Spinal cord (tissue), 10 donors: ENCODE results near the gene ZNF214. TPM values are rescaled to one million over a fixed set of nuclear protein-coding genes. Genes with fewer than 3 reads are reported as not detected.

Experiments
- DNase-seq, 6 donors: peaks; one replicate each; pipeline versions ENCODE4 v3.0.0 to v3.0.0-alpha.2; 2013 to 2015; ENCODE audit warnings: low spot score in 6 of 6, low read depth in 4 of 6
- H3K27ac ChIP-seq: one replicate; pipeline ENCODE4 v1.5.1; 2013; ENCODE audit warnings: low read depth, low read length, control low read depth
- H3K27me3 ChIP-seq: one replicate; pipeline ENCODE4 v1.6.1; 2013; ENCODE audit warnings: low read length; ENCODE audit not compliant: control insufficient read depth, insufficient read depth
- H3K36me3 ChIP-seq: one replicate; pipeline ENCODE4 v1.6.1; 2013; ENCODE audit warnings: low read length; ENCODE audit not compliant: control insufficient read depth, insufficient read depth
- H3K4me1 ChIP-seq: one replicate; pipeline ENCODE4 v1.6.1; 2013; ENCODE audit warnings: low read length; ENCODE audit not compliant: control insufficient read depth, insufficient read depth
- H3K4me3 ChIP-seq: one replicate; pipeline ENCODE4 v1.5.1; 2013; ENCODE audit warnings: low read depth, low read length, control low read depth
- H3K9me3 ChIP-seq: one replicate; pipeline ENCODE4 v1.6.1; 2013; ENCODE audit warnings: low read length; ENCODE audit not compliant: control insufficient read depth, insufficient read depth
- WGBS: methylation state at CpG from one replicate; pipeline ENCODE4 v1.1.5; 2013; ENCODE audit warnings: missing lambda C conversion rate; ENCODE audit not compliant: insufficient coverage; 5-methylcytosine and 5-hydroxymethylcytosine counted together
- polyA plus RNA-seq, 2 donors: library from polyadenylated mRNA; unstranded; fragments of 120-200 nt; gene quantifications; one replicate each; pipeline ENCODE4 v1.2.1, GENCODE V29; 2013; ENCODE audit not compliant: insufficient read length in 2 of 2
- total RNA-seq, 2 donors: library from RNA; depleted of rRNA in 1 of 2; stranded (reverse); fragments of 120-200 nt in 1 of 2; fragments of >200 nt in 1 of 2; gene quantifications; one replicate each; pipeline versions ENCODE4 v1.2.3 to v1.2.4, GENCODE V29; 2013 to 2014
- donor health status: healthy.

Gene ZNF214
- total and polyA plus RNA-seq, 4 donors = 5.8 to 12.7 (median 9.2) TPM

DNA sequence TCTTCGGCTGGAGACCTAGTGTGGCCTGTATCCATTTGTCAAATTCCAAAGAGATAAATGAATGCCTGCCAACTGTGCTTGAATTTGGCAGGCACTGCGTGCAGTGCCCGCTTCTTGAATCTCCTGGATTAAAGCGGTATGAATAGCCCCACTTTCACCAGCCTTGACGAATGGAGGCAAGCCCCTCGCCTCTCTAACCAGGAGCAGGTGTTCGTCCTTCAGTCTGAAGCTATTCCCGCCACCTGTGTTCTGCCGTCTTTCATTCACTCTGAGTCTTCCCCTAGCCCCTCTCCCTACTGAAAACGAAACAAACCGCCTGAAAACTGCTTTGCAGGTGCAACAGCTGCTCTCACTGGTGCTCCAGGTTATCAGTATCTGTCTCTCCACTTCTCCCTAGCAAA lies 11.3 kb upstream of the ZNF214 start:
- no peak overlapping the region for H3K4me3 ChIP-seq
- 68% methylated on average over 11 of the region's 11 CpGs for WGBS
- no peaks in the 10 kb centered on the region for H3K27me3 ChIP-seq
- DNase-seq = no peak
- no peaks in the 10 kb centered on the region for H3K4me1 ChIP-seq
- H3K36me3 ChIP-seq = no peaks in the 10 kb centered on the region
- H3K27ac ChIP-seq = no peak overlapping the region
- no peaks in the 10 kb centered on the region for H3K9me3 ChIP-seq

GRCh38 chr11:7030836-7031235 lies 10.7 kb upstream of the ZNF214 start:
- WGBS = 90% methylated on average over 16 of the region's 16 CpGs
- no peak for DNase-seq
- no peak overlapping the region for H3K27ac ChIP-seq
- H3K27me3 ChIP-seq = no peaks in the 10 kb centered on the region
- no peak overlapping the region for H3K4me3 ChIP-seq
- no peaks in the 10 kb centered on the region for H3K36me3 ChIP-seq
- no peaks in the 10 kb centered on the region for H3K9me3 ChIP-seq
- H3K4me1 ChIP-seq = no peaks in the 10 kb centered on the region

DNA sequence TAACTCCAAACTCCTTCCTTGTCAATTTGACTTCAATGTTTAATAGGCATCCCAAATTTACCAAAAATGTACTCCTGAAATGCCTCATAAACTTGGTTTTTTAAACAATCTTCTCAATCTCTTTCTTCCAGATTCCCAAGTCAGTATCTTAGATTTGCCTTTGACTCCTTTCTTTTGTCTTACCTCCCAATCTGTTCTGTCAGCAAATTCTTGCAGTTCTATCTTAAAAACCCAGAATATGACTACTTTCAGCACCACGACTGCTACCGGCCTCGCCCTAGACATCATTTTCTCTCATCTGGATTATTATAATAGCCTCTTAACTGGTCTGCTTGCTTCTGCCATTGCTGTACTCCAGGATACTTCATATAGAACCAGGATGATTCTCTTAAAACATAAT lies 8.0 kb upstream of the ZNF214 start:
- WGBS = 100% methylated on average over 3 of the region's 3 CpGs
- no peaks in the 10 kb centered on the region for H3K27me3 ChIP-seq
- H3K4me3 ChIP-seq = no peak overlapping the region
- no peaks in the 10 kb centered on the region for H3K36me3 ChIP-seq
- DNase-seq = no peak
- H3K9me3 ChIP-seq = no peaks in the 10 kb centered on the region
- no peaks in the 10 kb centered on the region for H3K4me1 ChIP-seq
- H3K27ac ChIP-seq = no peak overlapping the region

DNA sequence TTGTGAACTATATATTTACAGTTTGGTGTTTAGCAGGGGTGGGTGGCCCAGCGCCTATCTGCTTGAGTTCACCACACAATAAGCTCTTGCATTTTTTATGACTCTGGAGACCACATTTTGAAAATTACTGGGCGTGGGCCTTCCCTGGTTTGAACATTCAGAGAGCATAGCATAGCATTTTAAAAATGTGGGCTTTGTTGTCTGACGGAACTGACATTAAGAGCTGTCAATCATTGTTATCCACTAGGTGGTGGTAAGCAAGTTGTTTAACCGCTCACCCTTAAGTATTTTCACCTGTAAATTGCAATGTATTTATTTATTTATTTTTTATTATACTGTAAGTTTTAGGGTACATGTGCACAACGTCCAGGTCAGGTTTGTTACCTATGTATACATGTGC lies 1.2 kb upstream of the ZNF214 start:
- no peak overlapping the region for H3K27ac ChIP-seq
- DNase-seq = no peak
- H3K36me3 ChIP-seq = no peaks in the 10 kb centered on the region
- no peak overlapping the region for H3K4me3 ChIP-seq
- peaks cover 15% of the 10 kb centered on the region for H3K4me1 ChIP-seq
- no CpG with 5 or more reads among the region's 5 CpGs for WGBS
- H3K27me3 ChIP-seq = no peaks in the 10 kb centered on the region
- no peaks in the 10 kb centered on the region for H3K9me3 ChIP-seq

GRCh38 chr11:7019500-7020182 lies 505 bp downstream of the ZNF214 start:
- H3K4me1 ChIP-seq = peaks cover 15% of the 10 kb centered on the region
- peak overlapping the region; percentile 79 for H3K27ac ChIP-seq
- peak in 1 of 6 donors; percentile 5 for DNase-seq

GRCh38 chr11:7016011-7016410 lies 4.1 kb downstream of the ZNF214 start:
- Histone ChIP-seq H3K4me3 (no peak overlapping the region), H3K27ac (no peak overlapping the region), H3K4me1 (peaks cover 15% of the 10 kb centered on the region), H3K36me3 (no peaks in the 10 kb centered on the region), H3K27me3 (no peaks in the 10 kb centered on the region), H3K9me3 (no peaks in the 10 kb centered on the region)
- no peak for DNase-seq
- no CpG with 5 or more reads among the region's 1 CpG for WGBS

More at GRCh38 chr11:7019500-7020182, 505 bp downstream of the ZNF214 start:
- Histone ChIP-seq H3K9me3 (no peaks in the 10 kb centered on the region), H3K27me3 (no peaks in the 10 kb centered on the region), H3K36me3 (no peaks in the 10 kb centered on the region), H3K4me3 (peak overlapping the region; percentile 91)
- WGBS = under 1% methylated on average over 26 of the region's 26 CpGs

DNA sequence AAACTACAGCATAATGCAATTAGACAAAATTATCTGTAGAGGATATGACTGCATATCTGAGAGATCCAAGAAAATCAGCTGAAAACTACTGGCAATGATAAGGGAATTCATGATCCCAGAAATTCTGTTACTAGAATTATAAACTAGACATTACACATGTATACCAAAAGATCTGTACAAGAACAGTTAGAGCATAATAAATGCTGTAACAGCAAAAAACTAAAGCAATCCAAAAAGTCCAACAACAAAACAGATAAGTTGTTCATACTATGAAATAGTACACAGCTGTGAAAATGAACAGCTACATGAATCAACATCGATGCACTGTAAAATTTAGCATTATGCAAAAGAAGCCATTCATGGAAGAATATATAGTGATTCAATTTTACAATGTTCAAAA lies 6.0 kb downstream of the ZNF214 start:
- H3K36me3 ChIP-seq = no peaks in the 10 kb centered on the region
- H3K9me3 ChIP-seq = no peaks in the 10 kb centered on the region
- no peak overlapping the region for H3K4me3 ChIP-seq
- no peak overlapping the region for H3K27ac ChIP-seq
- no CpG with 5 or more reads among the region's 1 CpG for WGBS
- no peaks in the 10 kb centered on the region for H3K27me3 ChIP-seq
- no peak for DNase-seq
- peaks cover 2% of the 10 kb centered on the region for H3K4me1 ChIP-seq

DNA sequence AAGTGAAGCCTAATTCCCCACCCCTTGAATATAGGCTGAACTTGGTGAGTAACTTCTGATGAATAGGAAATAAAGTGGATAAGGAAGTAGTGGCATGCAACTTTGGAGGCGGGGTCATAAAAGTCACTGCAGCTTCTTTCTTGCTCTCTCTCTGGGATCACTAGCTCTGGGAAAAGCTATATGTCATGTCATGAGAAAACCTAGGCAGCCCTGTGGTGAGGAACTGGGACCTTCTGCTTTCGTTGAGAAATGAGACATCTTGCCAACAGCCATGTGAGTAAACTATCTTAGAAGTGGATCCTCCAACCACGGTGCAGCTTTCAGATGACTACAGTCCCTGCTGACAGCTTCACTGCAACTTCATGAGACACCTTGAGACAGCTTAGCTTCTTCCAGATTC lies 15.7 kb downstream of the ZNF214 start:
- Histone ChIP-seq H3K4me3 (no peak overlapping the region), H3K27ac (no peak overlapping the region), H3K27me3 (no peaks in the 10 kb centered on the region), H3K4me1 (no peaks in the 10 kb centered on the region), H3K36me3 (no peaks in the 10 kb centered on the region), H3K9me3 (no peaks in the 10 kb centered on the region)
- DNase-seq = no peak
- 70% methylated on average over 2 of the region's 3 CpGs for WGBS

DNA sequence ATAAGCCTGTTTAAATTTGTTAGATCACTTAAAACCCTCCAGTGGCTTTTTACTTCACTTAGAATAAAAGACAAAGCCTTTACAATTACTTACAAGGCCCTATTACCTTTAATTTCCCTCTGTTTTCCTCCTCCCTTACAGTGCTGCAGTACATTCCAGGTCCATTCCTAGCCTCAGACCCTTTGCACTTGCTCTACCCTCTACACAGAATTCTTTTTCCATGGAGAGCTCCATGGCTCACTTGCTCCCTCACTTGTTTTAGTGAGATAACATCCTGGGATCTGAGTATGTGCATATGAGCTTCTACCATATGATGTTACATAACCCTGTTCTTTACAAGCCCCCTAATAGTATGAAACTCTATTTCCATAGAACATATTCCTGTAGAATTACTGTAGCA lies 24.4 kb downstream of the ZNF214 start:
- Histone ChIP-seq H3K4me1 (no peaks in the 10 kb centered on the region), H3K36me3 (no peaks in the 10 kb centered on the region), H3K27ac (no peak overlapping the region), H3K4me3 (no peak overlapping the region), H3K27me3 (no peaks in the 10 kb centered on the region), H3K9me3 (no peaks in the 10 kb centered on the region)
- no peak for DNase-seq
